ENCODE results near the gene RASD2. TPM values are rescaled to one million over a fixed set of nuclear protein-coding genes. Genes with fewer than 3 reads are reported as not detected.

The RASD2 gene
- total RNA-seq, 1 donor from 2014 or later = 0.28 TPM

DNA sequence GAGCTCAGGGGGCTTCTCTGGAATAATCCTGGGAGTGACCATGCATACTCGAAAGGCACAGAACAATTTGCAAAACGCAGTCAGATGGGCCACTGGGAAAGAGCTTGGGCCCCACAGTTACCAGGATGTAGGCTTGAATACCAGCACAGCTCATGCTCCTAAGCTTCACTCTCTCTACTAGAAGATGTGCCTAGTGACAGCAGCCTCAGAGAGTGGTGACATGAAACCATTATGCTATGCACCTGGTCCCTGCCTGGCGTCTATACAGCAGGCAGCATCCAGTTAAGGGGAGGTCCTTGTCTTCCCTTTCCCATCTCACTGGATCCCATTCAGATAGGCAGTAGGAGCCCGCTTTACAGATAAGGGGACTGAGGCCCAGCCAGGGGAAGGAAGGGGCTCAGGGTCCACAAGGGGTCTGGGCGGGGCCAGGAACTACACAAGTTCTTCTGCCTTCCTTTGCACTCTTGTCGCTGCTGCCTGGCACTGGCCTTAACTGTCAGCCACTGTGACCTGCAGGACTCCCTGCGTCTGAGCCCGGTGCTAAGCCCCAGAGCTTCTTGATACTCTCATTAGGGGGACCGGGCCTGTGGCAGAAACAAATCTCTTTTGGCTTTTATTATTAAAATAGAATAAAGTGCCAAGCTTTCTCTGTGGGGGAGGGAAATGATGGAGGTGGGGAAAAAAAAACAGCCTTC is 21.2 kb upstream of the RASD2 start:
- ATAC-seq = no peak

- ATAC-seq = peak; percentile 22
Observed at GRCh38 chr22:35521358-35522224, 19.0 kb upstream of the RASD2 start.

GRCh38 chr22:35522225-35523149 is 18.1 kb upstream of the RASD2 start:
- no peak for ATAC-seq

DNA sequence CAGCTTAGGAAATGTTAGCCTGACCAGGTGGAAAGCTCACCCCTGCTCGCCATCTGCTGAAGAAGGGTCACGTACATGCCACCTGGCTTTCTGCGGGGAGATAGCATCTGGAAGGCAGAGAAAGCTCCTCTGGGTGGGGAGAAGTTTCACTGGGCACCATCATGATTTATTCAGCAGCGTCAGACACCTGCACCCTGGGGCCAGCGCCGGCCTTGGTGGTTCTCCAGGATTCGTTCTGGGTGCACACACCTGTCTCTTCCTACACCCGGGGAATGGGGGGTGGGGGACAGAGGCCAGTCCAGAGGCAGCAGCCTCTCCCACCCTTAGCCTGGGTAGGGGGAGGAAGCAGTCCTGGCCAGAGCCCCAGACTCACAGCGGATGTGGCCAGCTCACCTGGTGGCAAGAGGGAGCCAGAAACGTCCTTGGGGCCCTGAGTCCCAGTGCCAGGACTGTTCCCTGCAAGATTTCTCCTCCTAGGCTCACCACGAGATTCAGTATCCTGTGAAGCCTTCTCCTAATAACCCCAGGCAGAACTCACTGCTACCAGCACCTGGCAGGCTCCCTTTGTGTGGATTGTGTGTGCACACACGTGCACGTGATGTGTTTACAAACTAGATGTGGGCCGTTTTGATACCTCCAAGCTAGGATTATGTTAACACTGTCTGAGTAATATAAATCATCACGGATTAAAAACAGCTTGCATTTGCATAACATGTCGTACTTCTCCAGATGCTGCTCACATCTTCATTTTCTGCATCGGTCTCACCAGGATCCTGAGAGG is 17.3 kb upstream of the RASD2 start:
- ATAC-seq = peak; percentile 24

- ATAC-seq = no peak
Observed at GRCh38 chr22:35524966-35525686, 15.5 kb upstream of the RASD2 start.

DNA sequence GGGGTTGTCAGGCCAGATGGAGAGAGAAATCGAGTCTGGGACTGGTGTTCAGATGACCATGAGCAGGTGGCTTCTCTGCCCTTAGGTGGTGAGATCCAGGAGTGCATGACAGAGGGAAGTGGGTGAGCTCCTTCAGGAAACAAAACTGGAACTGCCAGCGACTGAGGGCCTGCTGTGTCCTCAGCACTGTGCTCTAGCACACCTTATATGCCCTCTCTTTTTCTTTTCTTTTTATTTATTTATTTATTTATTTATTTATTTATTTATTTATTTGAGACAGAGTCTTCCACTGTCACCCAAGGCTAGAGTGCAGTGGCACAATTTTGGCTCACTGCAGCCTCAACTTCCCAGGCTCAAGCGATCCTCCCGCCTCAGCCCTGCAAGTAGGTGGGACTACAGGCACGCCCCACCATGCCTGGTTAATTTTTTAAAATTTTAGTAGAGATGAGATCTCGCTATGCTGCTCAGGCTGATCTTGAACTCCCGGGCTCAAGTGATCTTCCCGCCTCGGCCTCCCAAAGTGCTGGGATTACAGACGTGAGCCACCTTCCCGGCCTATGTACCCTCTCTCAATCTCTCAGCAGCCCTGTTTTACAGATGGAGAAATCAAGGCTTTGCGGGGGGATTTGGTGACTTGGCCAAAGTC is 14.8 kb upstream of the RASD2 start:
- ATAC-seq = no peak

- no peak for ATAC-seq
Observed at GRCh38 chr22:35526333-35526979, 14.2 kb upstream of the RASD2 start.

- no peak for ATAC-seq
Observed at GRCh38 chr22:35528927-35529326, 11.7 kb upstream of the RASD2 start.

- ATAC-seq = no peak
Observed at GRCh38 chr22:35530700-35531099, 9.9 kb upstream of the RASD2 start.

DNA sequence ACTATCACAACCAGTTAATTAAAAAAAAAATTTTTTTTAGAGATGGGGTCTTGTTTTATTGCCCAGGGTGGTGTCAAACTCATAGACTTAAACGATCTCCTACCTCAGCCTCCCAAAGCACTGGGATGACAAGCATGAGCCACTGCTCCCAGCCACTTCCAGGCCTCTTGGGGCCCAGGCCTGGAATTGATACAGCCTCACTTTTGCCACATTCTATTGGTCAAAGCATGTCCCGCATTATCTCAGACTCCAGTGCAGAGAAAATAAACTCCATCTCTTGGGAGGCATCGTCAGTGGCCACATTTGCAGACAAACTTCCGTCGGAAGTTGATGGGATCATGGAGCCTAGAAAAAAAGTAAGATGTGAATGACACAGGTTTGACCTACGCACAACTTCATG is 9.4 kb upstream of the RASD2 start:
- ATAC-seq = no peak

GRCh38 chr22:35531676-35532075 is 9.0 kb upstream of the RASD2 start:
- no peak for ATAC-seq

DNA sequence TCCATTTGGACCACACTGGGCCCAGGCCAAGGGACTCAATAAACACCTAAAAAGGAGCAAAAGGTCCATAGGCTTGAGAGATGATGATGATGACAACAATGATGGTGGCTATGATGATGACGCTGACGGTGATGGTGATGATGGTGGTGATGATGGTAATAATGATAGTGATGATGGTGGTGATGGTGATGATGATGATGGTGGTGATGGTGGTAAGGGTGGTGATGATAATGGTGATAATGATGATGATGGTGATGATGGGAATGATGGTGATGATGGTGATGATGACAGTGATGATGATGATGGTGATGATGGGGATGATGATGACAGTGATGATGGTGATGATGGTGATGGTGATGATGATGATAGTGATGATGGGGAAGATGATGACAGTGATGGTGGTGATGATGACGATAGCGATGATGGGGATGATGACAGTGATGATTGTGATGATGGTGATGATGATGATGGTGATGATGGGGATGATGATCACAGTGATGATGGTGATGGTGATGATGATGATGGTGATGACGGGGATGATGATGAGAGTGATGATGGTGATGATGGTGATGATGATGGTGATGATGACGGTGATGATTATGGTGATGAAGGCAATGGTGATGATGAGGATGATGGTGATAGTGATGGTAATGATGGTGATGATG is 7.1 kb upstream of the RASD2 start:
- no peak for ATAC-seq

GRCh38 chr22:35534091-35534490 is 6.5 kb upstream of the RASD2 start:
- ATAC-seq = no peak

DNA sequence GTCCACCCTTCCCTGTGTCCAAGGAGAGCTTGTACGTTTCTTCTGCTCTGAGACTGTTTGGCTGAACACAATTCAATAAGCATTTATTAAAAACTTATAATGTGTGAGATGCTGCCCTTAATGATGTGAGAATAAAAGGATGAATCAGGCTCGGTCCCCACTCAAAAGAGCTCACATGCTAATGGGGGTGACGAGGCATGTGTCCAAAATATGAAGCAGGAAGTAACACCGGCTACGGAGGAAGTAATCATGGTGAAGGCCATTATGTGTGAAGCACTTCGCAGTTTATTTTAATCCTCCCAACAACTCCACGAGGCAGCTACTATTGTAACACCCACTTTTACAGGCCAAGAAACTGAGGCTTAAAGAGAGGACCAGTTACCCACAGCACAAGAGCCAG is 3.4 kb upstream of the RASD2 start:
- no peak for ATAC-seq

GRCh38 chr22:35538801-35539321 is 1.8 kb upstream of the RASD2 start:
- ATAC-seq = peak; percentile 34

- ATAC-seq = no peak
Observed at GRCh38 chr22:35539487-35539886, 1.1 kb upstream of the RASD2 start.

GRCh38 chr22:35539910-35540594 is 579 bp upstream of the RASD2 start:
- peak; percentile 70 for ATAC-seq

- ATAC-seq = no peak
Observed at GRCh38 chr22:35541254-35541748, 670 bp downstream of the RASD2 start.
